GM21528 (cell line): ENCODE data around the gene DIP2C.
"Not testable (repeated sequence)": the region's sequence is repeated elsewhere in the genome, so short reads cannot be mapped to it uniquely, and the experiment has no call there.

Experiments
- ATAC-seq: cut with Tn5 transposase; IDR thresholded peaks from one replicate; pipeline ENCODE4 v1.9.1; 2021; ENCODE audit warnings: mild to moderate bottlenecking, moderate library complexity; ENCODE audit not compliant: unreplicated experiment, low FRiP score

DIP2C gene

DNA sequence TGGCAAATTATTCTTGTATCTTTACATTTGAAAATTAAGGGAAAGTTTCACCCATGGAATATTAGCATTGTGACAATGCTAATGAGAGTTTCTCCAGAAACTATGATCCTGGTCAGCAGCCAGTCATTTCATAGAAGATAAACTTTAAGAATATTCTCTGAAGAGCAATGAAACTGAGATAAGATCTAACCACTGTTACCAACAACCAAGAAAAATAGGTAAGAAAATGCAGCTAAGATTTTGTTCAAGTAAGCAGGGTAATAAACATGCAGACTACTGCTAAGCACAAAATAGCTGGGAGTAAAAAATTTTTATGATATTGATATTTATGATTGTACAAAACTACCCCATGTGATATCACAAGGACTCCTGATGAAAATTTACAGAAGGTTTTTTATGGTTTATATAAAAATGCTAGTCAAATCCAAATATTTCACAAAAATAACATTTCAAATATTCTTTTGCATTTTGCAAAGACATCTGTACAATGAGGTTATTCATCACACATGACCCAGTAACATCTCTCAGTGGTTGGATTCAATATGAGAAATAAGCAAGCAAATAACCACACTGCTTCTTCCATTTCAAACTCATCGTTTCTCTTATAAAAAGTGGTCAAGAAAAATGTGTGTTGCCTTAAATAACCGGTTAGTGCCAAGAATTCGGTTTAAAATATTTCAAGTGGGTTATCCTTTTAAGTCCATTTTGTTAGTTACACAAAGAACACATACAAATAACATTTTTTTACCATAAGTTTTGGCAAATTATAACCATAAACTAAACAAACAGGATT lies 251.6 kb downstream of the DIP2C start:
- no peak for ATAC-seq

DNA sequence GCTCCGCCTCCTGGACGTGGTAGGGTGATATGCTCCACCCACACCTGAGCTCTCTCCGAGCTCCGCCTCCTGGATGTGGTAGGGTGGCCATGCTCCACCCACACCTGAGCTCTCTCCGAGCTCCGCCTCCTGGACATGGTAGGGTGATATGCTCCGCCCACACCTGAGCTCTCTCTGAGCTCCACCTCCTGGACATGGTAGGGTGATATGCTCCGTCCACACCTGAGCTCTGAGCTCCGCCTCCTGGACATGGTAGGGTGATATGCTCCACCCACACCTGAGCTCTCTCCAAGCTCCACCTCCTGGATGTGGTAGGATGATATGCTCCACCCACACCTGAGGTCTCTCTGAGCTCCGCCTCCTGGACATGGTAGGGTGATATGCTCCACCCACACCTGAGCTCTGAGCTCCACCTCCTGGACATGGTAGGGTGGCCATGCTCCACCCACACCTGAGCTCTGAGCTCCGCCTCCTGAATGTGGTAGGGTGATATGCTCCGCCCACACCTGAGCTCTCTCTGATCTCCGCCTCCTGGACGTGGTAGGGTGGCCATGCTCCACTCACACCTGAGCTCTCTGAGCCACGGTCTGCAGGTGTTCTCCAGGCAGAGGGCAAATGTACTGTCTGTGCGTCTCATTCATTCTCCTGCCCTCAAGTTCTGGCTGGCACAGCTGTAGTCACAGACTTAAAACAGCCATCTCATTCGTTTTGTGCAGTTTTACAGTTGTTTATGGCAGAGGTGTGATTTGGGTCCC lies 252.4 kb downstream of the DIP2C start:
- no peak for ATAC-seq

DNA sequence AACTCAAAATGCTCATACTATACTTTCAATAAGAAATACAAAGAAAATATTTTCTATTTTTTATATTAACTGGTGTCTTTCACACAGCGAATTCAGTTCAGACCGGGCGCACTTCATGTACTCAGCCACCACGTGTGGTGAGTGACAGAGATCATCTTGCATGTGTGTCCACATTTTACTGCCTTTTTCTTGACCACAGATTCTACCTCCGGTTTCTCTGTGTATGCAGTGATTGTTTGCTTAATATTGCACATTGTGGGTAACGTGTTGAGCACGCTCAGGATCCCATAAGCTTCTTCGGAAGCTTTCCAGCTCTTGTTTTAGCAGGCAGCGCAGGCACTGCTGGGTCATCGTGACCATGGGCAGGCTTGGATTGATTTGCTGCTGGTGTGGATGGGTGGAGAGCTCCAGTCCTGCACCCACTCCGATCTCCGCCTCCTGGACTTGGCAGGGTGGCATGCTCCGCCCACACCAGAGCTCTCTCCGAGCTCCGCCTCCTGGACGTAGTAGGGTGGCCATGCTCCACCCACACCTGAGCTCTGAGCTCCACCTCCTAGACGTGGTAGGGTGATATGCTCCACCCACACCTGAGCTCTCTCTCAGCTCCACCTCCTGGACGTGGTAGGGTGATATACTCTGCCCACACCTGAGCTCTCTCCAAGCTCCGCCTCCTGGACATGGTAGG lies 253.3 kb downstream of the DIP2C start:
- no peak for ATAC-seq

DNA sequence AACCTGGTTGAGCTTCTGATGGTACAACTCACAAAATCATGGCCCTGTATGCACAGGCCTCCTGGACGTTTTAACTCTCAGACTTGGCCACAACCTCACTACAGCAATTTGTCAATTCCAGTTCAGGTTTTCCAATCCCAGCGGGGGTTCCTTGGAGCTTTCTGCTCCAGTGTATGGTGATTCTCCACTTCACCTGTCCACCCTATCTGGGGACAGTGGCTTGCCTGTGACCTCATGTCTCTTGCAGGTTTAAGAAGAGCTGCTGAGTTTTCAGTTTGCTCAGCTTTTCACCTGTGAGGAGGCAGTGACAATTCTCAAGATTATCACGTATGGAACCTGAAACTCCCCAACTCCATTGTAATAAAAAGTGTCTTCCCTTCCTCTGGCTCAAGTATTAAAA lies 254.1 kb downstream of the DIP2C start:
- ATAC-seq, result no peak

DNA sequence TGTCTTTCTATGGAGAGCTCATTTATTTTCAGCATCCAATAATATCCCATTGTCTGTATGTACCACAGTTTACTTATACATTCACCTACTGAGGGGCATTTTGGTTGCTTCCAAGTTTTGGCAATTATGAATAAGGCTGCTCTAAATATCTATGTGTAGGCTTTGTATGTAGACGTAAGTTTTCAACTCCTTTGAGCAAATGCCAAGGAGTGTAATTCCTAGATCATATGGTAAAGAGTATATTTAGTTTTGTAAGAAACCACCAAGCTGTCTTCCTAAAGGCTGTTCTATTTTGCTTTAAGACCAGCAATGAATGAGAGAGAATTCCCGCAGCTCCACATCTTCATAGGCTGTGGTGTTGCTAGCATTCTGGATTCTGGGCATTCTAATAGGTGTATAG lies 259.8 kb downstream of the DIP2C start:
- no peak for ATAC-seq

DNA sequence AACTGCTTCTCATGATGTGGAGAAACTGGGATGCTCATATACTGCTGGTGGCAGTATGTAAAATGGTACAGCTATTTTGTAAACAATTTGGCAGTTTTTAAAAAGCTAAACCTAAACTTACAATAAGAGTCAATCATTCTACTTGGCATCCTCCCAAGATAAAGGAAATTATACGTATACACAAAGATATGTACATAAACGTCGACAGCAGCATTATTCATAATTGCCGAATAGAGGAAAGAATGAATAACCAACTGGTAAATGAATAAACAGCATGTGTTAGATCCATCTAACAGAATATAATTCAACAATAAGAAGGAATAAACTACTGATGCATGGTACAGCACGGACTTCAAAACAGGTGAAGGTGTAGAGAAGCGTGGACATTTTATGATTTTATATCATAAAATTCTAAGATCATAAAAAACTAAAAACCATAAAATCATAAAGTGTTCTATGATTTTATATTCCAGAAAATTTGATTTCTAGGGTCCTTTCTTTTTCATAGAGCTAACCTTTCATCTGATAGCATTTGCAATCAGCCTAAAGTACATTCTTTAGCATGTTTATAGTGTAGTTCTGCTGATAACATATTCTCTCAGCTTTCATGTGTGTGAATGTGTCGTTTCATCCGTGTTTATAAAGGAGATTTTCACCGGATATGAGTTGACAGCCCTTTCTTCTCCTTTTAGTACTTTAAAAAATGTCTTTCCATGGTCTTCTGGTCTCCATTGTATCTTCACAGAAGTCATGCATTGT lies 261.5 kb downstream of the DIP2C start:
- no peak for ATAC-seq

DNA sequence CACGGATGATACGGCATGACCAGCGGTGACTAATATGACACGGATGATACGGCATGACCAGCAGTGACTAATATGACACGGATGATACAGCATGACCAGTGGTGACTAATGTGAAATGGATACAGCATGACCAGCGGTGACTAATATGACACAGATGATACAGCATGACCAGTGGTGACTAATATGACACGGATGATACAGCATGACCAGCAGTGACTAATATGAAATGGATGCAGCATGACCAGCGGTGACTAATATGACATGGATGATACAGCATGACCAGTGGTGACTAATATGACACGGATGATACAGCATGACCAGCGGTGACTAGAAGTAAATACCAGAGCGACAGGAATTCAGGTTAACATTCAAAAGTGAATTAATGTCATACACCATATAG lies 264.1 kb downstream of the DIP2C start:
- not testable (repeated sequence) for ATAC-seq

DNA sequence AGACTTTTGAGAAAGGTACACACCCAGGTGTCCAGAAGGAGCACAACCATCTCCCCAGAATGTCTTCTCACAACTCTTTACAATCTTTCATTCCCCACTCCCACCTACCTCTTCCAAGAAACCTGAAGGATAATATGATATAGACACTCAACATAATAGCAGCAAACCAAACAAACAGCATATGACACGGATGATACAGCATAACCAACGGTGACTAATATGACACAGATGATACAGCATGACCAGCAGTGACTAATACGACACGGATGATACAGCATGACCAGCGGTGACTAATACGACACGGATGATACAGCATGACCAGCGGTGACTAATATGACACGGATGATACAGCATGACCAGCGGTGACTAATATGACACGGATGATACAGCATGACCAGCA lies 264.7 kb downstream of the DIP2C start:
- not testable (repeated sequence) for ATAC-seq

DNA sequence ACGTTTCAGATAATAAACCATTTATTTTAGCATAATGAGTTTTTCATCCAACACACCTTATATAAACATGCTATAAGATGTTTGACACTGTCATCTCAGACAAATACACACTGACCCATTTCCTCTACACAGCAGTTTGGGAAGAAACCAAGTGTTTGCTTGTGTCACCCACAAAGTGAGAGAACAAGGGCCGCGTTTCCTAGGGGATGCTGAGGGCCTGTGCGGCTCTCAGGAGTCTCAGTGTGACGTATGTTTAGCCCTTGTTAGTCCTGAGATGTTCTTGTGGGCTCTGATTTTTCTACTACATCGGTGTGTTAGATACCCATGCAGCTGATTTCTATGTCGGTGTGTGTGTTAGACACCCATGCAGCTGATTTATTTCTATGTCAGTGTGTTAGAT lies 266.3 kb downstream of the DIP2C start:
- no peak for ATAC-seq

DNA sequence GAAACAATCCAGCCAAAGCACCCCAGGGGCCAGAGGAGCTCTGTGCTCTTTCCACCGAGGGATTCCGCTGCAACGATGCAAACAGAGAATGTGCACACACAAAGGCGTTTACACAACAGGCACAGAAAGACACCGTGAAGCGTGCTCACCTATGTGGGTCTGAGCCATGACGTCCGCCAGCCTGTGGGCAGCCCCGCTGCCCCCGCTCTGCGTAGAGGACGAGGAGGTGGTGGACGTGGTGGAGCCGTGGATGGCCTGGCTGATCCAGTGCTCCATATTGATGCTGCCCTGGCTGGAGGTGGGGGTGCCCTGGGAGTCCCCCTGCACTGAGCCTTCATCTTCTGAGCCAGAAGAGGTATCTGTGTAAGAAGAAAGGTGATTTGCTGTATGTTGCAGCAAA lies 266.8 kb downstream of the DIP2C start:
- ATAC-seq, result no peak

DNA sequence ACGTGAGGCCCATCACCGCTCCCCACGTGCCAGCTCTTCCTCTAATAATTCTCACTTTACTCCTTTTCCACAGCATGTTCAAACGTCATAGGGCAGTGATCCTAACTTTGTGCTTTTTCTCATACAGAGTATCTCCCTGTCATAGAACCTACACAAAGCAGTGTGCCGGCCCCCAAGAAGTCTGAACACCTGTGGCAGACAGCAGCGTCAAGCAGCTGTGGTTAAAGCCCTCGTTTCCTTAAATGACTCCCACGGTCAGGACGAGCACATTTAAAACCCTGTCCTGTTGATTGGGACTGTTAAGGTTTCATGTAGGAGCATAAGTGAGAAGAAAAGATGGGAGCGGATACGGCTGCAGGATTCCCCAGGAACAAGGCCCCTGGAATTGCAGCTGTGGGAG lies 267.2 kb downstream of the DIP2C start:
- no peak for ATAC-seq

DNA sequence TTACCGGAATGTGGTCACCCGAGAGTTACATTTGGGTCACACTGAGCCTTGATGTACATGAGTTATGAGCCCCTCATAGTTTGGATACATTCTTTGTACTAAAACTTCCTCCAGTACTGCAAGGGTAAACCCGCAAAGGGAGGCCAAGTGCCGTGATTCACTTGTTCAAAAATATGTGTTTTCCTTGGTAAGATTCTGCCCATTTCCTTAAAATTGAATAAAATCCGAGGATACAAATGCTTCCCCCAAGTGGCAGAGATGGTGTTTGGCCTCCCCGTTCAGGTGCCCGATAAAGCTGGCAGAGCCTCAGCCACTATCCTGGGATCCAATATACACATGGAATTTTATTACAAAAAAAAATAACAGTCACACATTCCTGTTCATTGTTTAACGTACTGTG lies 268.3 kb downstream of the DIP2C start:
- ATAC-seq, result no peak

DNA sequence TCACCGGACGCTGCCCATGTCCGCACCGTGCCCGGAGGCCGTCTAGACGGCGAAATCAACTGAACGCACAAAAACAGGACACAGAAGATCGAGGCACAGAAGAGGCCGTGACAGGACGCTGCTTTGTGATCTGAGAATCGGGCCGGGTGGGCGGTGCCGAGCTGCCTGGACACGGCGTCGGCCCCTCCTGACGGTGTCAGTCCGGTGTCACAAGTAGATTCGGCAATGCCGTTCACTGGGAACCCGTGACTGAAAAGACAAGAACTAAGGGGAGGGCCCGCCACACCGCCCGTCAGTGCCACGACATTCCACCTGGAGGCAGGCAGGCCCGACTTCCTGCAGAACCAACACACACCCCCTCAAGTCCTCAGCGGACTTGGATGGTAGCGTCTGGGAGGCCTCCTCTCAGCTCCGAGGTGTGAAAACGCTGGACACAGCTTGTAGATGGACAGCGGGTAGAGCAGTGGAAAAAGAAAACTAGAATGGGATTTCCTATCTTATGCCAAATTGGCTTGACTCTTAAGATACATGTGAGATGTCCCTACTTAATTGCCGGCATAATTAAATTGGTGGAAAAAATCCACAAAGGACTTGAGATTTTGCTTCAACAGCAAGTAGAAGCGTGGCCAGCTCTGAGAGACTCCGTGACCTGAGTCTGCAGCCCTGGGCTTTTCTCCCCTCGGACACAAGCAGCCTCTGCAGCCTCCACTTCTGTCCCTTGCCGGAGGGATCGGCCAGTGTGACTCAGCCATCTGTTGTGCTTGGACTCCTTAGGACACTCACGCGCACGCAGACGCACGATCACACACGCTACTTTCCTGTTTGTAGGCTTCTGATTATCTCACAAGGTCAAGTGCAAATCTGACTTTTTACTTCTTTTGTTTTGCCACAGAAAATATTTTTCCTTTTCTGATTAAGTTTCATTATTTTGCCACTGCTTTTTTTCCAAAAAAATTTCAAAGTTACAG lies 269.0 kb downstream of the DIP2C start:
- ATAC-seq, result no peak

DNA sequence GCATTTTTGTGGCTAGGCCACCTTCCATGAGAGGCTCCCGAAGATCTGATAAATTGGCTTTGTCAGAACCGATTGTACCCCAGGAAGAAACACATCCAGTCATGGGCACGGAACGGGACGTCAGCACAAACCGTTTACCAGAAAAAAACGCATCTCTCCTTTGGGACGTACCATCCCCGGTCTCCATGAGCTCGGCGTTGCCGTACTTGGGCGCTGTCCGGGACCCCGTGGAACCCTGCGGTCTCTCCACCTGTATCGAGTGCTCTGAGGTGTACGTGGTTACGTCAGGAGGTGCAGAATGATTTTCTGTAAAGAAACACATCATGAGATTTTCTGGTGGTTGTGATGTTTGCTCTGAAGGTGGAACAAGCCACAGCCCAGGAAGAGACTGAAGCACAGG lies 270.6 kb downstream of the DIP2C start:
- ATAC-seq, result no peak

DNA sequence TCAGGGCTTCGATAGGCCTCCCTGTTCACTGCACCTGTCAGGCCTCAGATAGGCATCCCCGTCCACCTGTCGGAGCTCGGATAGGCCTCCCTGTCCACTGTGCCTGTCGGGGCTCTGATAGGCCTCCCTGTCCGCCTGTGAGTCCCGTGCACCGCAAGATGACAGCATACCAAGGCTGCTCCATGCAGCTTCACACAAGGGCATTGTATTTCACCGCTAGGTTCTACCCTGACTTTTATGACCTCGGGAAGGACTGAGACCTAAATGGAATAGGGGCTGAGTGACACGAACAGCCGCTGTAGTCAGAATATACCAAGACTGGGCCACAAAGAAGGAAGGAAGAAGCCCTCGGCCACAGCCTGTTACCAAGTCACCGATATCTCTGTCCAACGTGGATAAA lies 271.2 kb downstream of the DIP2C start:
- no peak for ATAC-seq

DNA sequence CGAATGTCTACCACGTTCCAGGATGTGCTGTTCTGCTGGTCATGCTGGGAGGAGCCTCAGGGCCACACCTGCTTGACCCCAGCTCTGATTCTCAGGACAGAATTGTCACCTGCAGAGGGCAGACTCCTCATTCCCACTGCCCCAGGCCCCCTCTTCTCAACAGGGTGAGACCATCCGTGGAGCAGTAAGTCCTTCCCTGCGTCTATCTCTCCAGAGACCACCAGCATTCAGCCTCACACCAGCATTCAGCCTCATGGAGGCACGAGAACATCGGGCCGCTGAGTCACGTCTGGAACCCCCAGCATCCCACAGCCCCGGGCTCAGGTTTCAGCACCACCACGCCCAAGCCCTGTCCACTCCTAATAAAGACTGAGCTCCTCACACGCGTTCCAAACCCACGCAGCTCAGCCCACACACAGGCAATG lies 273.4 kb downstream of the DIP2C start:
- no peak for ATAC-seq

DNA sequence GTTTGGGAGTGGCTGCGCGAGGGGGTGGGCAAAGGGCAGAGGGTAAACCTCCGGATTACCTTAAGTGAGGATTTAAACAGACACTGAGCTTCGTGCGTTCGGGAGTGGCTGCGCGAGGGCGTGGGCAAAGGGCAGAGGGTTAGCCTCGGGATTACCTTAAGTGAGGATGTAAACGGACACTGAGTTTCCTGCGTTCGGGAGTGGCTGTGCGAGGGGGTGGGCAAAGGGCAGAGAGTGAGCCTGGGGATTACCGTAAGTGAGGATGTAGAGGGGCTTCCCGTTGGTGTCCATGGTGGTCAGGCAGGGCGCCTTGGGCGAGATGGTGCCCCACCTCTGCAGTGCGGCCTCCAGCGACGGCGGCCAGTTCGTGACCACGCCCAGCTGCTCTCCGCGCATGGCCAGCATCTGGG lies 275.8 kb downstream of the DIP2C start:
- ATAC-seq, result no peak

DNA sequence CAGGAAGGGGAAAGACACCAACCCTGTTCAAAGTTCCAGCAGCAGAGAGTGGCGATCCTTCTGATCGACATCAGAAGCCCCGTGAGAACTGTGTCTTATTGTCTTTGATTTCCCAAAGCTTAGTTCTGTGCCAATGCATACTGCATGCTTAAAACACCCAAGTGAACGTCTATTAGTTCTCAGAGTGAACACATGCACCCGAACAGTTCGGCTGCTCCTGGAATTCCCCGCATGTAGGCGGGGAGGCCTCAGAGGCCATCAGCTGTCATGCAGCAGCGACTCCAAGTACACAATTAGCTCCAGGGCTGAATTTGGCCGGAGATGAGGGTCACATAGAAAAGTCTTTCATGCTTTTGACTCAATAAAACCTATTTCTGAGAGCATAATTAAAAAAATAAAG lies 277.4 kb downstream of the DIP2C start:
- ATAC-seq, result no peak

DNA sequence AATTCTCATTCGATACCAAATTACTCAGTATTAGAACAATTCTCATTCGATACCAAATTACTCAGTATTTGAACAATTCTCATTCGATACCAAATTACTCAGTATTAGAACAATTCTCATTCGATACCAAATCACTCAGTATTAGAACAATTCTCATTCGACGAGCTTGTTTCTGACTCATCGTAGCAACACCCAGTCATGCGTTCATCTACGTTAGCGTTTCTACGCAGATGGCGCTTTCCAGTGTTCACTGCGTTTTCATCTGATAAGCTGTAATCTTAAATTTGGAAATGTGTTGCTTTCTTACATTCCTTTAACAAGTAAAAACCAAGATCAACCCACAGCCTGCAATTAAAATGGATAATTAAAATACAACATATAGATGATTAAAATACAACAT lies 277.9 kb downstream of the DIP2C start:
- ATAC-seq, result no peak
